NCI-H748 (cell line): ENCODE data around the gene NRP2.

Source experiments
- DNase-seq: peaks from one replicate; lab custom pipeline; 2025; ENCODE audit not compliant: unreplicated experiment; lab: John Stamatoyannopoulos, UW

The NRP2 gene

DNA sequence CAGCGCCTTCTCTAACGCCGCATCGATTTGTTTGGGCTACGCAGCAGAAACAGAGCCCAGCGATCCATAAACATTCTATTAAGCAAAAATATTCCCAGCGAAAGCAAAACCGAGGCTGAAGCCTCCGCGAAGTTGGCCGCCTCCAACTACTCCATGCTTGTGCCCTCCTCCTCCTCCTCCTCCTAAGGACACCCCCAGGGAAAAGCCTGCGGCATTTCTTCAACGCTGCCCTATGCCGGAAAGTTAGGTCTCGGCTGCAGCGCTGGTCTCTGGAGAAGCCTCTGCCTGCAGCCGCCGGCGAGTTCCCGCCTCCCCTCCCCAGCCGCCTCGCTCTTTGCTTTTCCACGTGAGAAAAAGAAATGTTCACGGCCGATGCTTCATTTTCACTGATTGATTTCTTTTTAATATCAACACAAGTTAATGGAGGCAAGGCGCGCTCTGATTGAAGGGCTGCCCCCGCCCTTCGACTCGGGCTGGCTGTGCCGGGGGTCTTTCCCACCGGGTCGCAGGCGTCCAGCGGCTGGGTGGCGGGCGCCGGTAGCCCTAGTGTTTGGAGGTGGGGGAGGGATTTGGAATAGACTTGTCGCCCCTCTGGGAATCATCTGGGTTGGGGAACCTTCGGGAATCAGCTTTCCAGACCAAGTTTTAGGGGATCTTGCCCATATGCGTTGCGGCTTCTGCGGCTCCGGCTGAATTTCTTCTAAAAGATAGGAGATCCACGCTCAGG, 3.9 kb downstream of the NRP2 start:
- DNase-seq, result peak; percentile 59

DNA sequence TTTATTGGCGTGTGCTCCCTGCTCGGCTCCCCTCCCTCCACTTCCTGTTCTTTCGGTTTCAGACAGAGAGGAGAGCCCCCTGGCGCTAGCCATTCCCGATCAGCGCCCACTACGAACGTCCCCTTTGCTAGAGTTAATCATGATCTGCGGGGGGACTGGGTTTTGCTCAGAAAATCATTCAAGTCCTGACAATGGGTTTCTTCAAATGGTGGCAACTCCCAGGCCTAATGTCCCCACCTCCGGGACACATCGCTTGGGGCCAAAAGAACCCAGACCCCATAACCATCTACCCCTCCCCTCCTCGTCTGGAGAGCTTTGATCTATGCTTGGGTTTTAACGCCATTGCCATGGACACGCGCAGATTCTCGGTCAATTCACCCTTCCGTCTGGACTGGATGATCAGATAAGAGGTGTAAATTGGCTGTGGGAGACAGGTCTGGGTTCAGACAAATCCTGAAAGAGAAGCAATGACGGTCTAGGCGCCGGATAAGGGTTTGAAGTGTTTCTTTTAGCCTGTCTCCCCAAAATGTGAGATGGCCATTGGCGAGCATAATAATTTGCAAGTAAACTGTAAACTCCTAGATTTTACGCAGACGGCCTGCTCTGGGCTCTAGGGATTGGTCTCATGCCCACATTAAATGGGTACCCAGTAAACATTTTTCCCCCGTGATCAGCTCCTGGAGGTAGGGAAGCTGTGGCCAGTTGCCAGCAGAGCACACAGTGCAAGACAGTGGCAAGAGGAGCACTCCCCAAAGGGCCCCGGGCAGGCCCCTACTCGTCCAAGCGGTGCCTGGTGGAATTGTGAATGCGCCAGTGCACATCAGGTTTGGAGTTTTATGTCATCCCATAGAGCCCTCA, 4.7 kb downstream of the NRP2 start:
- peak; percentile 34 for DNase-seq

GRCh38 chr2:205687641-205687956, 5.3 kb downstream of the NRP2 start:
- no peak for DNase-seq

- DNase-seq, result no peak
These were observed 6.3 kb downstream of the NRP2 start for GRCh38 chr2:205688417-205689200.

DNA sequence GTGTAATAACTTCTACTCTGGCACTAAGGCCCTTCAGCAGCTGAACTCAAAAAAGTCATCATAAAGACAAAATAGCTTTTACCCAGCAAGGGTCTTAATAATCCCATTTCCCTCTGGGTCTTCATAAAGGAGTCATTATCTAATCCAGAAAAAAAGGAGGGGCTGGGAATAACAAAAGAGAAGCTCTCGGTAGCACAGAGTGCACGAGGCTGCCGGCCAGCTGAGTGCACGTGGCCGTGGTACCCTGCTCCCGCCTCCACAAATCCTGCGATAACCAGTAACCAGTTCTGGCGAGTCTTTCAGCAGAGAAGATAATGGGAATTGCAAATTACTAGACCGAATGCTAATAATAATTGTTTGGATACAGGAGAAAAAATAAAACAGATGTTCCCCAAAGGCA, 7.5 kb downstream of the NRP2 start:
- no peak for DNase-seq

DNA sequence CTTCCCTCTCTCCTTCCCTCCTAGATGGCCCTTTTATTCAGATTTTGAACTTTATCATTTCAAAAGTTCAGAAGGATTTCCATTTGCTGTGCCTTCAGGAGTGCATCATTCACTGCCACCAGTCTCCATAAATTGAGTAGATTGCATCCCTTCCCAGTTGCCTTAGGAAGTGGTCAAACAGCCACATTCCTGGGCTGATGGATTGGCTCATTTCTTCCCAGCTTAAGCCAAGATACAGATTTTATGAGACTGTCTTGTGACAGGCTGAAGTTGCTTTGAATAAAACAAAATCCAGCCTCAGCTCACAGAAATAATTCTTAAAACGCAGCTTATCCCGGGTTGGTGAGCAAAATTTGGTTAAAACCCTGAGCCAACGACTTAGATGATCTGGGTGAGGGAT, 9.8 kb downstream of the NRP2 start:
- DNase-seq, result no peak

GRCh38 chr2:205694256-205694655, 12.0 kb downstream of the NRP2 start:
- DNase-seq, result no peak

DNA sequence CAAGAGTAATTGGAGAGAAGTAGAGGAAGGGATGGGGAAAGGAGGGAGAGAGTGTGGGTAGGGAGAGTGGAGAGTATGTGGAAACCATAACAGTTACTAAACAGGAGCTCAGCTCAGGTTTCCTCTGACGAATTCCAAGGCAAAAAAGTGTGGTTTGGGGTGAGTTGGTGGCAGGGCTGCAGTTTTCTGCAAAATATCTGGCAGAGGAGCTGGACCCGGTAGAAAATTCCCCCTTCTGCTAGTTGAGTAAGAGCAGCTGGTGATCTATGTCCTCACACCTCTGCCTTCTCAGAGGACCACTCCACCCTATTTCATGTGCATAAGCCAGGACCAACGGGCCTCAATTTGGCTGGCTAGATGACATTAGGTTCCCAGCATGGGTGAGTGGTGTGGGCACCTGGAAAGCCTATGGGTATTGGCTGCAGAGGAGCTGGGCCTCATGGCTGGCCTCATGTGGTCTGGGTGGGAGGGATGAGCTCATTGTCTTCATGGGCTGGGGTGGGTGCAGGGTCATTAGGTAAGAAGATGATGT, 13.2 kb downstream of the NRP2 start:
- DNase-seq, result no peak

DNA sequence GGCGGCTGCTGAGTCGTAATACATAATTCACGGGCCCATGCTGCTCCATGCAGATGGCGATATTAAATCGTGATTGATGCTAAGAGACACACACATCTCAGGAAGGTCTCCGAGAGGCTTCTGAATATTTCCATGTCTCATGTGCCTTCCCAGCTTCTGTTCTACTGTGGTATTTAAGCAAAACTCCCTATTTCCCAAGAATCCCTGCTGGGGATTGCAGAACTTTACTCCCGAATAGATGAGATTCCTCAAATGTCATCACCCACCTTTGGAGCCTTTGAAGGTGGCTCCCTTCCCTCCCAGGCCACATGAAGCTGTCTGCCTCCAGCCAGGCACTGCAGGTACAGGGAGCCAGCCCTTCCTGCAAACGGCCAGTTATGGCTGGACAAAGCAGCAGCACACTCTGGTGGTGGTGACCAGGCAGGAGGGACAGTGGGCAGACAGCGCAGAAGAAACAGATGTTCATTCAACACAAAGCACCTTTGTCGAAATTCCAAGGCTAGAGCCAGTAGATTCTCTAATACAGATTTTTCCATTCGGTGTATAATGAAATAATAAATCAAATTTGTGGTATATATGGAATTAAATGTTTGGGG, 14.1 kb downstream of the NRP2 start:
- peak; percentile 32 for DNase-seq

DNA sequence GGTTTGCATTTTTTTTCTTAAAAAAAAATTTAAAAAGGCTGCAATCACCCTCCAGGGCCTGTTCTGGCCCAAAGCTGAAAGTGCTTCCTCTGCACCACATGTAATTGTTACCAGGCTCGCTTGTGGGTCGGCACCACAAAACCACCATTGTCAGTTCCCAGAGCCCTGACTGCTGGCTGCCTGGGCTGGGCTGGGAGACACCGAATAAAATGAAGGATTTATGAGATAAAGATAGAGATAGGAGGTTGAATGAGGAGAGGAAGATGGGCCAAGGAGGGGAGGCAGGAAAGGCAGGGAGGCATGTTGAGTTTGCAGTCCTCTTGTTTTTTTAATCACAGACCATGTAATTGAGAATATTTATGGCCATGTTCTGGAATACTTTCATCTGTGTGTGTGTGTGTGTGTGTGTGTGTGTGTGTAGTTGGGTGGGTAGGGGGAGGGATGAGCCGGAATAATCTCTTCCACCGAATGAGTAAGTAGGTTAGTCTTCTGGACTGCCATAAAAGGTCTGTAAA, 14.7 kb downstream of the NRP2 start:
- no peak for DNase-seq

GRCh38 chr2:205698286-205699268, 16.3 kb downstream of the NRP2 start:
- no peak for DNase-seq

DNA sequence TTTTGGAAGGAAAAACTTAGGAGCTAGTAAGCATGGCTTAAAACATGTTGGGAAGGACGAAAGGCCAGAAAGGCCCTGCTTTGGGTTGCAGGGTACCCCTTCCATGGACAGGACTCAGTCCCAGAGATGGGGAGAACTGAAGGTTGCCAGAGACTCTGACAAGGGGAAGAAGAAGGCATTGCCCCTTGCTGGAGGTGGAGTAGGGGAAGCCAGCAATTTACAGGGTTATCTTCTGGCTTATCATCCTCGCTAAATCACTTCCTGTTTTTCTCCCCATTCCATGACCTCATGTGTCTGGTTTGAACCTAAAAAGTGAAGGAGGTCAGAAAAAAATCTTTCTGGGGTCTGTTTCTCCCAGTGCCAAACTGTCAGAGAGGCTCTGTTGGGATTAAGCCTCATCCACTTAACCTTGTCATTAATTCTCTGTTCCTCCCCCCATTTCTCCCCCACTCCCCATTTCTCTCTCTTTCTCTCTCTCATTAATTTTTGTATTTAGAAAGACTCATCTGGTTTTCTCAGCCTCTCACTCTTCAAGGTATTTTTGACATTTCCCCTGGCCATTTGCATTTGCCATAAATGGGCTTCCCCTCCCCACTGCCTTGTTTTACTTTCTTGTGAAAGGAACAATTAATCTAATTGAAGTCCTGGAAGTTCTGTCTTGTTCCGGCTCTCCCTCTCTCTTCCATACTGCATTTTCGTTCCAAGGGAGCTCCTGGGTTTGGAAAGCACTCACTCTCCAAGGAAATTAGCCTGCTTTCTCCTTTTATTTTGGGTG, 17.4 kb downstream of the NRP2 start:
- no peak for DNase-seq

- no peak for DNase-seq
These were observed 18.2 kb downstream of the NRP2 start for GRCh38 chr2:205700331-205701132.

- no peak for DNase-seq
These were observed 19.2 kb downstream of the NRP2 start for GRCh38 chr2:205701509-205701908.

DNA sequence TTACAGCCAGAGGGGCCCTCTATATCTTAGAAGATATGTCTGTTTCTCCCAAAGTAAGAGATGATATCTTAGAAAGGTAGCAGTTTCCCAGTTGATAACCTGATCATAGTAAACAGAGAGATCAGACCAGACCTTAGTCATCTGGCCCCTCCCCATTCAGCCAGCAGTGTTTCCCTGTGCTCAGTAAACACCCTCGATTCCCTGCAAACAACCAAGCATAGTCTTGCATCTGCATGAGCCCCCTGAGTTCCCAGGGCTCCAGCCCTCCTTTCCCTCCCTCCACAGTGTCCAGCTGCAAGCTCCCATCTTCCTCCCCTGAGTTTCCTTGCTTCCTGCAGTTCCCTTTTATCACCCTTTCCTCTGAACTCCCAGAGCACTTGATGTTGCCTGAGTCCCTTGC, 20.3 kb downstream of the NRP2 start:
- DNase-seq, result no peak

- DNase-seq, result no peak
These were observed 21.3 kb downstream of the NRP2 start for GRCh38 chr2:205703471-205704126.

- no peak for DNase-seq
These were observed 21.9 kb downstream of the NRP2 start for GRCh38 chr2:205704127-205704741.
